NB4 (cell line): ENCODE data around the gene ATP1B2.

Source experiments
- POLR2A ChIP-seq: IDR thresholded peaks from 2 replicates; pipeline ENCODE4 v1.6.1; 2011; ENCODE audit warnings: mild to moderate bottlenecking; ENCODE audit not compliant: insufficient read length; ENCODE audit errors: extremely low read depth
- TF ChIP-seq, protein P1 (sequence below): IDR thresholded peaks from one replicate; pipeline ENCODE4 v1.5.1; 2012; ENCODE audit warnings: low read depth, low read length

- TF ChIP-seq, protein P1, sequence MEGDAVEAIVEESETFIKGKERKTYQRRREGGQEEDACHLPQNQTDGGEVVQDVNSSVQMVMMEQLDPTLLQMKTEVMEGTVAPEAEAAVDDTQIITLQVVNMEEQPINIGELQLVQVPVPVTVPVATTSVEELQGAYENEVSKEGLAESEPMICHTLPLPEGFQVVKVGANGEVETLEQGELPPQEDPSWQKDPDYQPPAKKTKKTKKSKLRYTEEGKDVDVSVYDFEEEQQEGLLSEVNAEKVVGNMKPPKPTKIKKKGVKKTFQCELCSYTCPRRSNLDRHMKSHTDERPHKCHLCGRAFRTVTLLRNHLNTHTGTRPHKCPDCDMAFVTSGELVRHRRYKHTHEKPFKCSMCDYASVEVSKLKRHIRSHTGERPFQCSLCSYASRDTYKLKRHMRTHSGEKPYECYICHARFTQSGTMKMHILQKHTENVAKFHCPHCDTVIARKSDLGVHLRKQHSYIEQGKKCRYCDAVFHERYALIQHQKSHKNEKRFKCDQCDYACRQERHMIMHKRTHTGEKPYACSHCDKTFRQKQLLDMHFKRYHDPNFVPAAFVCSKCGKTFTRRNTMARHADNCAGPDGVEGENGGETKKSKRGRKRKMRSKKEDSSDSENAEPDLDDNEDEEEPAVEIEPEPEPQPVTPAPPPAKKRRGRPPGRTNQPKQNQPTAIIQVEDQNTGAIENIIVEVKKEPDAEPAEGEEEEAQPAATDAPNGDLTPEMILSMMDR: peak; percentile 65
- TF ChIP-seq POLR2A: peak; percentile 42
Measured at GRCh38 chr17:7687908-7688807, 37.4 kb downstream of the ATP1B2 start, which contains the start of gene WRAP53.
